Sigmoid colon (tissue), 7 donors: ENCODE results near the gene MRPL50. TPM values are rescaled to one million over a fixed set of nuclear protein-coding genes. Genes with fewer than 3 reads are reported as not detected.

Experiments used
- DNase-seq: peaks from one replicate; pipeline ENCODE4 v3.0.0-alpha.2; 2019
- H3K27ac ChIP-seq, 4 donors: fragments of 200-600 bp; sonication (generic); one replicate each; pipeline ENCODE4 v1.5.1; 2016 to 2019; ENCODE audit warnings: mild to moderate bottlenecking in 1 of 4
- H3K27me3 ChIP-seq, 3 donors: fragments of 200-600 bp; sonication (generic); one replicate each; pipeline ENCODE4 v1.5.1; 2019; ENCODE audit warnings: mild to moderate bottlenecking in 1 of 3
- H3K36me3 ChIP-seq, 4 donors: fragments of 200-600 bp; sonication (generic); one replicate each; pipeline ENCODE4 v1.5.1; 2016 to 2019
- H3K4me1 ChIP-seq, 4 donors: fragments of 200-600 bp; sonication (generic); one replicate each; pipeline ENCODE4 v1.5.1; 2017 to 2019
- H3K4me3 ChIP-seq, 4 donors: fragments of 200-600 bp; sonication (generic); one replicate each; pipeline ENCODE4 v1.5.1; 2017 to 2019; ENCODE audit warnings: mild to moderate bottlenecking in 2 of 4, moderate library complexity in 1 of 4
- H3K9me3 ChIP-seq, 4 donors: fragments of 200-600 bp in 3 of 4; sonication (generic) in 3 of 4; one replicate each; pipeline versions ENCODE4 v1.5.1 to v1.6.1; 2013 to 2019
- EP300 ChIP-seq, 4 donors: sonication (generic); formaldehyde crosslinking; IDR thresholded peaks; one replicate each; pipeline ENCODE4 v1.6.1; 2017; ENCODE audit warnings: antibody characterized with exemption in 4 of 4
- POLR2A ChIP-seq, 2 donors: fragments of 450-650 bp; IDR thresholded peaks; one replicate each; pipeline ENCODE4 v1.6.1; 2016; ENCODE audit warnings: antibody characterized with exemption in 2 of 2, mild to moderate bottlenecking in 2 of 2, moderate library complexity in 2 of 2
- POLR2AphosphoS5 ChIP-seq, 4 donors: sonication (generic); formaldehyde crosslinking; IDR thresholded peaks; one replicate each; pipeline ENCODE4 v1.6.1; 2017; ENCODE audit warnings: antibody characterized with exemption in 4 of 4
- whole genome bisulfite sequencing, 2 donors: extraction: QIAGEN DNeasy Blood & Tissue Kit; methylation state at CpG; one replicate each; pipeline ENCODE4 v1.1.7; 2013; 5-methylcytosine and 5-hydroxymethylcytosine counted together
- intact Hi-C: fragments of 100-400 bp; cut with DNase I; formaldehyde crosslinking; loops from one replicate; pipeline ENCODE4 v1.15.1; 2023
- polyA plus RNA-seq, 3 donors: library from polyadenylated mRNA; stranded (reverse); fragments of 200-250 nt; gene quantifications; one replicate each; pipeline ENCODE4 v1.2.3, GENCODE V29; 2013
- total RNA-seq, 4 donors: library from RNA; depleted of rRNA; stranded (reverse); fragments of >200 nt; gene quantifications; one replicate each; pipeline ENCODE4 v1.1.0, GENCODE V29; 2016
- TF ChIP-seq, protein P1 (sequence below), 4 experiments: fragments of 450-650 bp in 3 of 4; fragments of 200-600 bp in 1 of 4; IDR thresholded peaks; one replicate each; pipeline ENCODE4 v1.5.1; 2016 to 2019; ENCODE audit warnings: antibody characterized with exemption in 4 of 4, mild to moderate bottlenecking in 3 of 4, moderate library complexity in 2 of 4
- donor health status: healthy with polysubstance abuse.
- donor health status: Bipolar disorder and iron deficiency.
- donor health status: healthy.

MRPL50 gene
- total and polyA plus RNA-seq, 7 donors, result 5.4 to 15.3 (median 10.0) TPM

DNA sequence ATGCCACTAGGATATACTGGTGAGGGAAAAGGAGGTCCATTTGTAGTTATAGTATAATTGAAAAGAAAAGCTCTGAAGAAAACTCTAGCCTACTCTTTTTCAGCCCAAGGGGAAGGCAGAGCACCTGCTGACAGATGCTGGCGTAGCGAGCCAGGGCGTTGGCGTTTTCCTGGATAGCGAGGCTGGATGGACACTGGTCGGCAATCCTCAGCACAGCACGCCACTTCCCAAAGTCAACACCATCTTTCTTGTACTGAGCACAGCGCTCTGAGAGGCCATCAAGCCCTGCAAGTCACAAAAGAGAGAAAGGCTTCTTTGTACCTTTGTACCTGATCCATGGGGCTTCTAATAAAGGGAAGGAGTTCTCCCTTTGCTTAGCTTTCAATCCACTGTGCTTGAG, 28.9 kb upstream of the MRPL50 start:
- Histone ChIP-seq H3K27me3 (no peaks in the 10 kb centered on the region), H3K4me3 (no peak overlapping the region), H3K9me3 (no peaks in the 10 kb centered on the region), H3K4me1 (no peaks in the 10 kb centered on the region), H3K27ac (no peak overlapping the region), H3K36me3 (no peaks in the 10 kb centered on the region)
- no peak for DNase-seq
- intact Hi-C loops, result no loop called here
- 95 to 98% methylated on average over 8 of the region's 8 CpGs for WGBS, 2 donors
- TF ChIP-seq POLR2AphosphoS5 (IDR thresholded peaks at IDR 0.05), result no peak
- no peak for TF ChIP-seq POLR2A (IDR thresholded peaks at IDR 0.05)
- TF ChIP-seq, protein P1, sequence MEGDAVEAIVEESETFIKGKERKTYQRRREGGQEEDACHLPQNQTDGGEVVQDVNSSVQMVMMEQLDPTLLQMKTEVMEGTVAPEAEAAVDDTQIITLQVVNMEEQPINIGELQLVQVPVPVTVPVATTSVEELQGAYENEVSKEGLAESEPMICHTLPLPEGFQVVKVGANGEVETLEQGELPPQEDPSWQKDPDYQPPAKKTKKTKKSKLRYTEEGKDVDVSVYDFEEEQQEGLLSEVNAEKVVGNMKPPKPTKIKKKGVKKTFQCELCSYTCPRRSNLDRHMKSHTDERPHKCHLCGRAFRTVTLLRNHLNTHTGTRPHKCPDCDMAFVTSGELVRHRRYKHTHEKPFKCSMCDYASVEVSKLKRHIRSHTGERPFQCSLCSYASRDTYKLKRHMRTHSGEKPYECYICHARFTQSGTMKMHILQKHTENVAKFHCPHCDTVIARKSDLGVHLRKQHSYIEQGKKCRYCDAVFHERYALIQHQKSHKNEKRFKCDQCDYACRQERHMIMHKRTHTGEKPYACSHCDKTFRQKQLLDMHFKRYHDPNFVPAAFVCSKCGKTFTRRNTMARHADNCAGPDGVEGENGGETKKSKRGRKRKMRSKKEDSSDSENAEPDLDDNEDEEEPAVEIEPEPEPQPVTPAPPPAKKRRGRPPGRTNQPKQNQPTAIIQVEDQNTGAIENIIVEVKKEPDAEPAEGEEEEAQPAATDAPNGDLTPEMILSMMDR (IDR thresholded peaks at IDR 0.05), result no peak
- no peak for TF ChIP-seq EP300 (IDR thresholded peaks at IDR 0.05)

DNA sequence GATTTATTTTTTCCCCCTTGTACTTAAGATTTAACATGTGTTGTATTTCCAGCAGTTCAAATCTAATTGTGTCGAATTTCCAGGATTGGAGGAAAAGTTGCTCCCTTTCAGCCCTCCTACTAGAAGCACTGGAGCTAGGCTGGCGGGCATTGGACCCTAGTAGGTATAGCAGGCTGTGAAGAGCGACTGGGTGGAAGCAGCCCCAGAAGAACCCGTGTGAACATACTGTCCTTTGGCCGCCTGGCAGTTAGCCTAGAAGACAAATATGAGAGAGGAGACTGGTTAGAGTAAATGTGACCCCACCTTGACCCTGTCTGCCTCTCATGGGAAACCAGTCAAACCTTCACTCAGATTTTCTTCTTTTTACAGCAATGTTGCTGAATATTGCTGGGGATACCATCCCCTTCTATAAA, 23.2 kb upstream of the MRPL50 start:
- 34 to 81% methylated on average over 5 of the region's 5 CpGs for WGBS, 2 donors
- Histone ChIP-seq H3K36me3 (no peaks in the 10 kb centered on the region), H3K27ac (no peak overlapping the region), H3K4me3 (no peak overlapping the region), H3K9me3 (peaks cover 0 to 10% (median 1%) of the 10 kb centered on the region in 4 donors), H3K27me3 (no peaks in the 10 kb centered on the region), H3K4me1 (no peaks in the 10 kb centered on the region)
- intact Hi-C loops, result no loop called here
- no peak for DNase-seq
- TF ChIP-seq POLR2A (IDR thresholded peaks at IDR 0.05) (no peak), POLR2AphosphoS5 (IDR thresholded peaks at IDR 0.05) (no peak), EP300 (IDR thresholded peaks at IDR 0.05) (no peak)
- TF ChIP-seq, protein P1 (IDR thresholded peaks at IDR 0.05), result no peak

DNA sequence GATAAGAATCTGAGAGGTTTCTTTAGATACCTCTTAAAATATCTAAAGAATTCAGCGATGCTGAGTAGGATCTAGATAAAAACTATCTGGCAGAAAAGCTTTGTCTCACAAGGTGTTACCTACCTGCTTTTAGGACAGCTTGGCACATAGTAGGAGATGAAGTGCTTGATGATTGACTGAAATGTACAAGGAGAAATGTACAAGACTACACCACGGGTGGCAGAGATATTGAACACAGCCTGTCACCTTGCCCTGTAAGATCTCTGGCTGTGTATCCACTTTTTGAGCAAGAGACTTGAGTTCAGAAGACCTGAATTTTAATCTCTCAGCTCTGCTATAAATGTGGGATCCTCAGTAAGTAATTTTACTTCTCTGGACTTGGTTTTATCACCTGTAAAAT, 21.4 kb upstream of the MRPL50 start:
- peaks cover 0 to 23% (median 2%) of the 10 kb centered on the region in 4 donors for H3K9me3 ChIP-seq
- no peak for DNase-seq
- no peak overlapping the region for H3K4me3 ChIP-seq
- intact Hi-C loops, result no loop called here
- 91 to 93% methylated on average over 2 of the region's 2 CpGs for WGBS, 2 donors
- no peaks in the 10 kb centered on the region for H3K27me3 ChIP-seq
- H3K4me1 ChIP-seq, result no peaks in the 10 kb centered on the region
- TF ChIP-seq, protein P1 (IDR thresholded peaks at IDR 0.05), result no peak
- no peak overlapping the region for H3K27ac ChIP-seq
- peaks cover 0 to 8% (median 0%) of the 10 kb centered on the region in 4 donors for H3K36me3 ChIP-seq

DNA sequence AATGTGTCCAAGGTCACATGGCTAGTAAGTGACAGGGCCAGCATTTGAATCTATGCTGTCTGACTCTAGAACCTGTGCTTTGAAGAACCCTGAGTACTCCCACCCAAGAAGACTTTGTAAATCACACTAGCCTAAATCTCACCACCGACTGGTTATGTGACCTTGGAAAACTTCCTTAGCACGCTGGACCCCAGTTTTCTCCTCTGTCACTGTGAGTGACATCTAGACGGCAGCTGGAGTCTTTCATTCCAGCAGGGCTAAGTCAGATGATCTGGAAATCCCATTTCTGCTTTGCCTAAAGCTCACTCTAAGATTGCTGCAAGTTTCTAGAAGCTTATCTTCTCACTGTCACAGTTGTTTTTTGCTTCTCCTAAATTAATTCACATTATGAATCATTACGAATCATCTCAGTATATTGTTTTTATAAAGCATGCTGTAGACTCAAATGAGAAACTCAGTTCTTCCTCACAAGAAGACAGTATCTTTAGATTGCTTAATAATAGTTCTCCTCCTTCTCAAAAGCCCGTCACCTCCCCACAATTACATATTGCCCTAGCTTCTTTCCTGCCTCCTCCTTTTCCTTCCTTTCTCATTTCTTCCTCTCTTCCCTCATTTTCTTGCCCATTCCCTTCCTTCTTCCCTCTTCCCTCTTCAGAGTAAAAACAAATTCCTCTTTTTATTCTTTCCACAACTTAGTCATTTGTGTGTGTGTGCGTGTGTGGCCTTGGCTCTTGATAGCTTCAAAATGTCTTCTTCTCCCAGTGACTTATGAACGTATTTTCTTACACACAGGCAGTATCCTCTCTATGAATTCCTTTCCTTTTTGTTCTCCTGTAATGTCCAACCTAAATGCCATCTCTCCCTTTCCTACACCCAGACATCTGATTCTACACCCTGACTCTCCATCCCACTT, 20.4 kb upstream of the MRPL50 start:
- Histone ChIP-seq H3K36me3 (peaks cover 0 to 9% (median 0%) of the 10 kb centered on the region in 4 donors), H3K27ac (no peak overlapping the region), H3K27me3 (no peaks in the 10 kb centered on the region), H3K9me3 (peaks cover 0 to 31% (median 6%) of the 10 kb centered on the region in 4 donors), H3K4me1 (no peaks in the 10 kb centered on the region), H3K4me3 (no peak overlapping the region)
- intact Hi-C loops, result no loop called here
- DNase-seq, result no peak
- WGBS, 2 donors, result 85 to 92% methylated on average over 7 of the region's 7 CpGs
- no peak for TF ChIP-seq EP300 (IDR thresholded peaks at IDR 0.05)
- TF ChIP-seq POLR2AphosphoS5 (IDR thresholded peaks at IDR 0.05), result no peak
- TF ChIP-seq, protein P1 (IDR thresholded peaks at IDR 0.05), result no peak
- TF ChIP-seq POLR2A (IDR thresholded peaks at IDR 0.05), result no peak
